OCI-LY1 (cell line): ENCODE measurements around the gene TSC22D4.

Experiments used
- H2AFZ ChIP-seq: fragments of 200-600 bp; sonication (generic), shearing (Covaris generic); 2 replicates; pipeline ENCODE4 v1.6.0; 2014; ENCODE audit warnings: antibody characterized with exemption, mild to moderate bottlenecking, low read length
- H3F3A ChIP-seq: fragments of 200-600 bp; sonication (generic), shearing (Covaris generic); 2 replicates; pipeline ENCODE4 v1.6.0; 2014; ENCODE audit warnings: mild to moderate bottlenecking, antibody characterized with exemption, low read length, moderate library complexity; ENCODE audit not compliant: insufficient read depth
- H3K27ac ChIP-seq: fragments of 200-600 bp; sonication (generic); 2 replicates; pipeline ENCODE4 v1.5.1; 2014; ENCODE audit warnings: low read length, mixed run types, mild to moderate bottlenecking, low read depth; ENCODE audit not compliant: poor library complexity, severe bottlenecking
- H3K27me3 ChIP-seq: fragments of 200-600 bp; sonication (generic); 2 replicates; pipeline ENCODE4 v1.6.0; 2014; ENCODE audit warnings: antibody characterized with exemption, mild to moderate bottlenecking, low read length, moderate library complexity; ENCODE audit not compliant: insufficient read depth
- H3K36me3 ChIP-seq: fragments of 200-600 bp; sonication (generic); 2 replicates; pipeline ENCODE4 v1.6.1; 2014; ENCODE audit warnings: mild to moderate bottlenecking, antibody characterized with exemption, low read length, moderate library complexity, mixed read lengths; ENCODE audit not compliant: insufficient read depth
- H3K4me1 ChIP-seq: fragments of 200-600 bp; sonication (generic); 2 replicates; pipeline ENCODE4 v1.5.1; 2014; ENCODE audit warnings: mild to moderate bottlenecking, low read length, moderate library complexity; ENCODE audit not compliant: insufficient read depth, severe bottlenecking
- H3K4me2 ChIP-seq: fragments of 200-600 bp; sonication (generic), shearing (Covaris generic); 2 replicates; pipeline ENCODE4 v1.6.1; 2014; ENCODE audit warnings: low read length
- H3K4me3 ChIP-seq: fragments of 200-600 bp; sonication (generic); 2 replicates; pipeline ENCODE4 v1.5.1; 2014; ENCODE audit warnings: low read length, low read depth, mild to moderate bottlenecking, mixed read lengths; ENCODE audit not compliant: poor library complexity, severe bottlenecking
- H3K79me2 ChIP-seq: fragments of 200-600 bp; shearing (Covaris generic); 2 replicates; pipeline ENCODE4 v1.6.1; 2016; ENCODE audit warnings: mixed run types, low read length, mixed read lengths; ENCODE audit not compliant: insufficient read depth
- H3K9ac ChIP-seq: fragments of 200-600 bp; sonication (generic), shearing (Covaris generic); 2 replicates; pipeline ENCODE4 v1.6.1; 2014; ENCODE audit warnings: mild to moderate bottlenecking, low read length, mixed read lengths
- H3K9me2 ChIP-seq: fragments of 200-600 bp; sonication (generic), shearing (Covaris generic); 2 replicates; pipeline ENCODE4 v1.6.1; 2014; ENCODE audit warnings: low read depth, mild to moderate bottlenecking, low read length, mixed read lengths
- H3K9me3 ChIP-seq: fragments of 200-600 bp; shearing (Covaris generic); 2 replicates; pipeline ENCODE4 v1.6.1; 2014; ENCODE audit warnings: low read length, mixed read lengths
- H4K20me1 ChIP-seq: fragments of 200-600 bp; sonication (generic), shearing (Covaris generic); 2 replicates; pipeline ENCODE4 v1.6.0; 2016; ENCODE audit warnings: mild to moderate bottlenecking, low read length; ENCODE audit not compliant: insufficient read depth
- CTCF ChIP-seq: fragments of 200-600 bp; sonication (generic), shearing (Covaris generic); IDR thresholded peaks from 2 replicates; pipeline ENCODE4 v1.5.1; 2017; ENCODE audit warnings: mild to moderate bottlenecking, antibody characterized with exemption, low read length, moderate library complexity, mixed read lengths
- EZH2 ChIP-seq: fragments of 200-600 bp; sonication (generic), shearing (Covaris generic); IDR thresholded peaks from 2 replicates; pipeline ENCODE4 v1.8.0; 2017; ENCODE audit warnings: borderline replicate concordance, mixed run types, mild to moderate bottlenecking, antibody characterized with exemption, low read length, moderate library complexity, mixed read lengths

TSC22D4 gene

DNA sequence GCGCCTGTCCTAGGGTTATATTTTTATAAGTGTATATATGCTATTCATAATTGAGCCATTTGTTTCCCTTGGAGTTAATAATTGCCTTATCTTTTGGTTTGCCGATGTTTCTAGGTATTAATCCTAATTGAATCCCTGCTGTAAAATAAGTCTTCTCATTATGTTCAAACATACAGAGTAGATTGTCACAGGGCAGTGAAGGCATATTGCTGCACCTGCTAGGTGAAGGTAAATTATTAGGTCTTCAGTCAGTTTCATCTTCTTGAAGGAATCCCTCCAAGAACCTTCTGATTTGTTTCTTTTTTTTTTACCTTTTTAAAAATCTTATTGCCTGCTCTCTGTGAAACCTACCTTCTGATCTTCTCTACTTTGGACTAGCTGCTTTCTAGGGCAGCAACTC is 42.1 kb upstream of the TSC22D4 start:
- no peak overlapping the region for H3K4me3 ChIP-seq
- no peak for TF ChIP-seq EZH2
- no peaks in the 10 kb centered on the region for H3K27me3 ChIP-seq
- H4K20me1 ChIP-seq, result no peaks in the 10 kb centered on the region
- no peaks in the 10 kb centered on the region for H3K9me3 ChIP-seq
- no peaks in the 10 kb centered on the region for H3K9me2 ChIP-seq
- H3K36me3 ChIP-seq, result no peaks in the 10 kb centered on the region
- no peak overlapping the region for H3K9ac ChIP-seq
- no peak overlapping the region for H3K27ac ChIP-seq
- no peak overlapping the region for H2AFZ ChIP-seq
- no peaks in the 10 kb centered on the region for H3F3A ChIP-seq
- H3K4me1 ChIP-seq, result peaks cover 6% of the 10 kb centered on the region
- no peak overlapping the region for H3K4me2 ChIP-seq
- no peaks in the 10 kb centered on the region for H3K79me2 ChIP-seq

DNA sequence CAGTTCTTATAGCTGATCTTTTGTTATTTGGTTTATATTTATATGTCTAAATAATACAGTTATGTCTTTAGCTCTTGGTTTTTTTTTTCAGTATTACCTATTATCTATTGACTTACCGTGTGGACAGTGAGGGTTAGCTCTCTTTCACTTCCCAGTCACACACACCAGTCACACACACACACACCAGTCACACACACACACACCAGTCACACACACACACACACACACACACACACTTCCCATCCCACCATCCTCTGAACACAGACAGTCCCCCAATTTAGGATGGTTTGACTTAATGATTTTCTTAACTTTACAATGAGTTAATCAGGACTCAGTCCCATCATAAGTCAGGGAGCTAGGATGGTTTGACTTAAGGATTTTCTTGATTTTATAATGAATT is 41.1 kb upstream of the TSC22D4 start:
- H3K9ac ChIP-seq, result no peak overlapping the region
- no peaks in the 10 kb centered on the region for H3K79me2 ChIP-seq
- H3K9me3 ChIP-seq, result no peaks in the 10 kb centered on the region
- H3K4me2 ChIP-seq, result no peak overlapping the region
- H3K27me3 ChIP-seq, result no peaks in the 10 kb centered on the region
- H3K9me2 ChIP-seq, result no peaks in the 10 kb centered on the region
- no peaks in the 10 kb centered on the region for H4K20me1 ChIP-seq
- H2AFZ ChIP-seq, result no peak overlapping the region
- H3K27ac ChIP-seq, result no peak overlapping the region
- no peaks in the 10 kb centered on the region for H3K36me3 ChIP-seq
- H3F3A ChIP-seq, result no peaks in the 10 kb centered on the region
- H3K4me3 ChIP-seq, result no peak overlapping the region
- TF ChIP-seq EZH2 (no peak), CTCF (no peak)
- H3K4me1 ChIP-seq, result peaks cover 7% of the 10 kb centered on the region

- TF ChIP-seq EZH2, result no peak
- no peak for TF ChIP-seq CTCF
- no peak overlapping the region for H3K9ac ChIP-seq
- no peaks in the 10 kb centered on the region for H3K36me3 ChIP-seq
- H3K27me3 ChIP-seq, result no peaks in the 10 kb centered on the region
- no peak overlapping the region for H3K4me3 ChIP-seq
- no peaks in the 10 kb centered on the region for H3K9me2 ChIP-seq
- no peaks in the 10 kb centered on the region for H3F3A ChIP-seq
- H3K9me3 ChIP-seq, result no peaks in the 10 kb centered on the region
- H3K4me2 ChIP-seq, result no peak overlapping the region
- H3K4me1 ChIP-seq, result peaks cover 7% of the 10 kb centered on the region
- no peaks in the 10 kb centered on the region for H3K79me2 ChIP-seq
- no peak overlapping the region for H3K27ac ChIP-seq
- H2AFZ ChIP-seq, result no peak overlapping the region
- H4K20me1 ChIP-seq, result no peaks in the 10 kb centered on the region
Observed at GRCh38 chr7:100519580-100519979, 40.6 kb upstream of the TSC22D4 start.

GRCh38 chr7:100517305-100517704 is 38.3 kb upstream of the TSC22D4 start:
- Histone ChIP-seq H3K9me2 (no peaks in the 10 kb centered on the region), H3K4me1 (peaks cover 7% of the 10 kb centered on the region), H3K79me2 (no peaks in the 10 kb centered on the region), H2AFZ (no peak overlapping the region), H3K27ac (no peak overlapping the region), H3K9me3 (no peaks in the 10 kb centered on the region), H4K20me1 (no peaks in the 10 kb centered on the region), H3K36me3 (no peaks in the 10 kb centered on the region), H3K4me2 (no peak overlapping the region), H3K4me3 (no peak overlapping the region), H3K9ac (no peak overlapping the region), H3K27me3 (peaks cover 9% of the 10 kb centered on the region; the same call in 1 of the 2 replicates), H3F3A (no peaks in the 10 kb centered on the region)
- TF ChIP-seq CTCF (no peak), EZH2 (no peak)
